Hematopoietic multipotent progenitor cell treated with erythropoietin and hydrocortisone succinate and interleukin-3 and kit ligand, for 8 days (in vitro differentiated cells): ENCODE measurements around the gene TRIM7.

Experiments
- DNase-seq: peaks from one replicate; pipeline ENCODE4 v3.0.0-alpha.2; 2015

TRIM7 gene

DNA sequence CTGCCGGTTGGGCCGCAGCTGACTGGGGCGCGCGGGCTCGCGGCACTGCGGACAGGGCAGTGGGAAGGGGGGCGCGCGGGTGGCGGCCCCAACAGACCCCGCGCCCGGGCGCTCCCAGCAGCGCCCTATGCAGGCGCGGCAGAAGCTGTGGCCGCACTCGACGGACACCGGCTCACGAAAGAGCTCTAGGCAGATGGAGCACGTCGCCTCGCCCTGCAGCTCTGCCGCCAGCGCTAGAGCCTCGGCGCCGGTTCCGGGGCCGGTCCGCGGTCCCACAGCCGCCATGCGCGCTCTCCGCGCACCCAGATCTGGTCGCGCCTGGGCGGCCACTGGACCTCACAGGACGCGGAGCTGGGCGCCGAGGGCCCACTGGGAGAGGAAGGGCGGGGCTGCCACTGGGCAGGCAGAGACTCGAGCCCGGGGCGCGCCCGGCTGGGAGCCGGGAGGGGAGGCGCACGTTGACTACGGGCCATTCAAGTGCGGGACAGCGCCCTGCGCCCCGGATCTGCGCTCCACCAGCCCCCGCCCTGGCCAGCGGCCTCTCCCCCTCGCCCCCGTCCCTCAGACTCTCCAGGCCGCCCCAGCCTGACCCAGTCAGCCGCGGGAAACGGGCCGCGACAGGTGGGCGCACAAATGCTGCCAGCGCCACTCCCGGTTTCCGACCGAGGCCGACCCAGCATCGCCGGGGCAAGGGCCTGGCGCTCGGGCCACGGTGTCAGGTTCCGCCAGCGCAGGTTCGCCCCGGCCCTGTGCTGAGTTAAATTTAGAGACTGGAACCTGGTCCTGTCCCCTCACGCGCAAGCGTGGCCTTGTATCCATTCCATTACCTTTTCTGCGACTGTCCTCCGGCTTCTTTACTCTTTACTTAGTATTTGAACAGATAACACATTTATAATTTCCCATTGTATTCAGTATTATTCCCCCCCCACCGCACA is at the start of gene TRIM7:
Gene TRIM7, minus strand, starts transcription at position 371 of the 935 bp plus-strand sequence. Its CDS starts 86 bp downstream, at position 285.
- DNase-seq, result peak; percentile 46

DNA sequence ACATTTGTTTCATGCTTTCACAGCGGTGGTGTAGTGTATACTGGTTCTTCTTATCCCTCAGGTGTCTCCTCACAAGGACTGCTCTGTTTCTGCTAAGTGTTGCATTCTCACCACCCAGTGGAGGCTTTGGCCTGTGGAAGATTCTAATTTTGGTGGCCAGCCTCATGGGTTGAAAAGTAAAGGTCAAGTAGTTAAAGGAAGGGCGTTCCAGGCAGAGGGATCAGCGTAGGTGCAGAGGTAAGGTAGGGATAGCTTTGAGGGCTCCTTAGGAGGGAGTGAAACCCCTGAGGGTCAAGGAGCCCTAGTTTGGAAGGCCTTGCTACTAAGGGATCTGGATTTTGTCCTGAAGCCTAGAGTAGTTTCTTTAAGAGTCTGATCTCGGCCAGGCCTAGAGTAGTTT is 43.3 kb upstream of the TRIM7 start:
- no peak for DNase-seq

DNA sequence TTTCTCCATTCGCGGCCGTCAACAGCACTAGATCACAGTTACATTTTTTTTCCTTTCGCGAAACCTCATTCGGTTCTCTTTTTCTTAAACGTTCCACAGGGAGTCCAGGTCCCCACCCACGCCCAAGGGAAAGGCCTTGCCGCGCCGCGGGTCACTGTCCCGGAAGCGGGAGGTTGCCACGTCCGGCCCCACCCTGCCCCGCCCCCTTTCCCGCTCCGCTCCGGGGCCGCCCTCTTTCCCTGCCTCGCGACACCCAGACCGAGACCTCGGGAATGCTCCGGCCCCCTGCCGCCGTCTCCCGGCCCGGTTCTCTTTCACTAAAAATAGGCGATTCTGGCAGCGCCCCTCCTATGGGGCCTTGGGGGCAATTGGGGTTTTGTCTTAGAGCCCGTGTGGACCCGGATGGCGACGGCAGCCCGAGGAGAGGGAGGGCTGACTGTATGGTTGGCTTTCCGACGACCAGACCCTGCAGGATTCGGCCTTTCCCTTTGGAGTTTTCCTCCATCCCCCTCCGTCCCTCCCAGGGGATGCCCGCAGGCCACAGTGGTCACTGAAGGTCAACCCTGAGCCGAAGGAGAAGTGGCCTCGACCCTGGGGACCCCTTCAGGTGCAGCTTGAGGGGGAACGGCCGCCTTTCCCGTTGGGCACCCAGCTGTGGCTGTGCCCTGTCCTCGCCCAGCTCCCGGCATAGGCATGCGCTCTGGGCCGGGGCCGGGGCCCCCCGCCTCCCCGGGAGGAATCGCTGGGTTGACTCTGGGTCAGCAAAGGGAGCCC is 41.5 kb upstream of the TRIM7 start:
- DNase-seq, result peak; percentile 80

DNA sequence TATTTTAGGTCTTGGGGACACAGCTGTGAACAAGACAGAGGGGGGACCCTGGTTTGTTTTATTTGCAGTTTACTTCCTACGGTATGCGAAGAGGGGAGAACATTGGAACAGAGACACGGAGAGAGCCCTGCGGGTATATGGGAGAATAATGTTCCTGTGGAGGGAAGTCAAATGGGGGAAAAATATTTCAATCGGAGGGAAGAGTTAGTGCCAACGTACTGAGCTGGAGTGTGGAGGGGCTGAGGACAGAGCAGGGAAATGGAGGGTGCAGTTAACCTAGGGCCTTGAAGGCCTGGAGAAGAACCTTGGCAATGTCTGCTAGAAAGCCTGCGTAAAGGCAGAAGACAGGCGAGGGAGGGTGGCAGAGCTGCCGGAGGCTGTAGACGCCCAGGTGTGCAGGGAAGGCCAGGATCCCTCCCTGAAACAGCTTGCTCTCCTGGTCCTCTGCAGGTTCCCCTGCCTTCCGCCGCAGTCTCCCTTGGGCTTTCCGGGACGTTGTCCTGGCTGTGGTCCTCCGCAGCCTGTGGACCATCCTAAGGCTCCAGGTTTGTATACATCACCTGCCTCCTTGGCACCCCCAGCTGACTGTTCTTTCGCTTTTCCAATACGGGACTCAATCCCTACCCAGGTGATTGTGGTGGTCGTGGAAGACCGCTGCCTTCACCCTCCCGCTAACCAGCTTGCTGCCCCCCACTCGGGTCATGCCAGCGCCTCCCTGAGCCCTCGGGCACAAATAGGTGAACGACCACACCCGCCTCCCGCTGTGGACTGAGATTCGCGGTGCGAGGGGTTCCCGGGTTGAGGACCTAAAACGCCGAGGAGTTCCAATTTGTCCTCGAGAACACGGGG is 40.7 kb upstream of the TRIM7 start:
- DNase-seq, result no peak

DNA sequence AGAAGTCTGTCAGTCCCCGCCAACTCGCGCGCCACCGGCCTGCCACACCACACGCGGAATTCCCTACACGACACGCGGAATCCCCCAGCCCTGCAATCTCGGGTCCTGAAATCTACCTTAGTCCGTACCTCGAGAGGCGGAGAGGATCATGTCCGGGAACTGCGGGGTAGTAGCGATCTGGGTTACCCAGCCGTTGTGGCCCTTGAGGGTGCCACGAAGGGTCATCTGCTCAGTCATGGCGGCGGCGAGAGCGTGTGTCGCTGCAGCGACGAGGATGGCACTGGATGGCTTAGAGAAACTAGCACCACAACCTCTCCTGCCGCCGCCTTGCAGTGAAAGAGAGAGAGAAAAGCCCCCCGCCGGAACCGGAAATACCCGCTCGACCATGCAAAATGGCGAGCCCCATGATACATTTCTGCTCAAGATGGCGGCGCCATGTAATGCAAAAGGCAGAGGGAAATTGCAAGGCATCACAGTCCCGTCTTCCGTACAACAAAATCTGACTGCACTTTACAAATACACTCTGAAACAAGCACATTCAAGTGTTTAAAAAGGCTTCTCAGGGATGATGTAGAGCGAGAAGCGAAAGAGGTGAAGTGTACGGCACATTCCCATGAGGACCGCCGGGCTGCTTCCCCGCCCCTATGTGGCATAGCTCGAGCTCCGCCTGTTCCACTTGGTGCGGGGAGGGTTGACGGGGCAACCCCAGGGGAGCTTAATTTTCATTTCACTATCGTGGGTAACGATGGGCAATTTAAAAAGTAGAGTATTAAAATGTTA is 38.8 kb upstream of the TRIM7 start, which contains the start of gene RACK1:
Gene RACK1, minus strand, starts transcription at position 343 of the 780 bp plus-strand sequence. Its CDS starts 106 bp downstream, at position 237.
- peak; percentile 94 for DNase-seq

DNA sequence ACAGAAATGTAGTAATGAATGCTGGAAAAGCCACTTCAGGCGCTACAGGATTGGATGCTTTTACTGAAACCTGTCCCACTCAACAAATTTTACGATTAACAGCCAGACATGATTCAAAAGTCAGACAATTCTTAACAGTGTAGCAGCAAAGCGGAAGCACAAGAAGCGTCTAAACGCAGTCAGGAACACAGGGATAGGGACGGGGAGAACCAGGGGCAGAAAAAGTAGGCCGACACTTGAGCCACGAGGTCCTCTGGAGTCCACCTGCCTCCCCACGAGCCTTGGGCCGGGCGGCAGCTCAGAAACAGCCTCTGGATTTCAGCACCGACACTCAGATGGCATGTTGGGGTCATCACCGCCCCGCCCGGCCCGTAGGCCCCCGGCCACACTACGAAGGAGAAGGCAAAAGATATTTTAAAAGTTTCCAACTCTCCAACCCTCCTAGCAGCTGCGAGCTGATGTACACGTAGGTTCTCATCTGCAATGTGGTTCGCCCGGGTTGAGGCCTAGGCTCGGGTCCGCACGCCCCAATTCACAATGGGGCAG is 38.1 kb upstream of the TRIM7 start:
- DNase-seq, result peak; percentile 31

DNA sequence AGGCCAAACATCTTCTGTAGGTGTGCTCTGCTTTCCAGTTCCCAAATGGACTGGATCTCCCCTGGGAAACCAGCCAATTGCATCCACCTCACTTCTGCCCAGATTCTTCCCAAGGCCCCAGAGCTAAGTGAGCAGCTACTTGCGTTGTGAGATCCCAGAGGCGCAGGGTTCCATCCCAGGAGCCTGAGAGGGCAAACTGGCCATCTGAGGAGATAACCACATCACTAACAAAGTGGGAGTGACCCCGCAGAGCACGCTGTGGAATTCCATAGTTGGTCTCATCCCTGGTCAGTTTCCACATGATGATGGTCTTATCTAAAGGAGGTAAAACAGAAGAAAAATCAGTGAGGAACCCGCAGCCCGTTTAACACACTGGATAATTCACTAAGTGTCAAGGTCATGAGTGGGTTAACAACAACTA is 37.0 kb upstream of the TRIM7 start:
- DNase-seq, result no peak

DNA sequence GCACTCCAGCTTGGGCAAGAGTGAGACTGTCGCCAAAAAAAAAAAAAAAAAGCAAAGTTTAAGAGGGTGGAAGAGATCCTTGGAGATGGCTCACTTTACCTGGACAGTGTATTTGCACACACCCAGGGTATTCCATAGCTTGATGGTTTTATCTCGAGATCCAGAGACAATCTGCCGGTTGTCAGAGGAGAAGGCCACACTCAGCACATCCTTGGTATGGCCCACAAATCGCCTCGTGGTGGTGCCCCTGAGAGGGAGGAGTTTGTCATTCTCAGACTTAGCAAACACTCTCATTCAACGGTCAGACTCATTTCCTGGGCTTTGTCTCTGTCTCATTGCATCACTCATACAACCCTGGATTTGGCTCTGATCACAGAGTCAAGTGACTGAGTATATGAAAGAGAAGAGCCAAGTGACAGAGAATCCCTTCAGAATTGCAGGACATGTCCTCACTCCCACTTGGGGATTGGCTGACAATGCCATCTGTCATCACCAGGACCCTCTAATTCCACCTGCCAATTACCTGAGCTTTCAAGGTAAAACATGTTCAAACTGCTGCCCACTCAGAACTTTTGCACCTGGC is 36.5 kb upstream of the TRIM7 start:
- DNase-seq, result peak; percentile 83

DNA sequence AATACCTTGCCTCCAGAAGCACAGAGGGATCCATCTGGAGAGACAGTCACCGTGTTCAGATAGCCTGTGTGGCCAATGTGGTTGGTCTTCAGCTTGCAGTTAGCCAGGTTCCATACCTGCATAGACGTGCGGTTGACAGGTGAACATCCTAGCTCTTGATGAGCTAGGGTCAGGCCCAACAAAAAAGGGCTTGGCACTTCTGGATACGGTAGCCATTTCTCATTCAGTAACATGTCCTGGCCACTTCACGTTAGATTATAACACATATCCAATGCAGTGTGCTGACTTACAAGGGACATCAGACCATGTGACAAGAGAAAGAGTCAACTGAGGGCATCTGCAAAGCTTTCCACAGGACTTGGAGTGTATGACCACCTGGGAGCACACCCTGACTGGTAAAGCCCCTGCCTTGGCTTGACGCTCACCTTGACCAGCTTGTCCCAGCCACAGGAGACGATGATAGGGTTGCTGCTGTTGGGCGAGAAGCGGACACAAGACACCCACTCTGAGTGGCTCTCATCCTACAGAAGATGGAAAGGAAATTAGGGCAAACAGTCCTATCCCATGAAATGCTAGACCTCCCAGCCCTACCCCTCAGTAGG is 34.2 kb upstream of the TRIM7 start:
- DNase-seq, result no peak

DNA sequence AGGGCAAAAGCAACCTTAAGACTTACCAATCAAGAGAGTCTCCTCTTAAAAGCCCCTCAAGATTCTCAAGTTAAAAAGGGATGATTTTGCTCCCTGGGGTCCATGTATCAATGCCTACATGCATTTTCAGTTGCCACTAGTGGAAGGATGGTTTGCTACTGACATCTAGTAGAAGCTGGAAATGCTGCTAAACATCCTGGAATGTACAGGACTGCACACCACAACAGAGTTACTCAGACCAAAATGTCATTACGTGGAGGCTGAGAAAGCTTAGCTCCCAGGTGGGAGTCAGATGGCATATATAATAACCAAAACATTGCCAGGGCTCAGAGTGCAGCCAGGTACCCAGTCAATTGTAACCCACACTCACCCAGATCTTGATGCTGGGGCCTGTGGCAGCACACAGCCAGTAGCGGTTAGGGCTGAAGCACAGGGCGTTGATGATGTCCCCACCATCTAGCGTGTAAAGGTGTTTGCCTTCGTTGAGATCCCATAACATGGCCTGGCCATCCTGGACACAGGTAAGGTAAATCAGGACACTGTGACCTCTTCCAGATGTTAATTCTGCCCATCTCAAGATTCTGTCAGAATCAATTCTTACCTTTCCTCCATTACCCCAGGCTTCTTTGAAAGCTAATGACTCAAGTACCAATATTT is 32.9 kb upstream of the TRIM7 start:
- no peak for DNase-seq

DNA sequence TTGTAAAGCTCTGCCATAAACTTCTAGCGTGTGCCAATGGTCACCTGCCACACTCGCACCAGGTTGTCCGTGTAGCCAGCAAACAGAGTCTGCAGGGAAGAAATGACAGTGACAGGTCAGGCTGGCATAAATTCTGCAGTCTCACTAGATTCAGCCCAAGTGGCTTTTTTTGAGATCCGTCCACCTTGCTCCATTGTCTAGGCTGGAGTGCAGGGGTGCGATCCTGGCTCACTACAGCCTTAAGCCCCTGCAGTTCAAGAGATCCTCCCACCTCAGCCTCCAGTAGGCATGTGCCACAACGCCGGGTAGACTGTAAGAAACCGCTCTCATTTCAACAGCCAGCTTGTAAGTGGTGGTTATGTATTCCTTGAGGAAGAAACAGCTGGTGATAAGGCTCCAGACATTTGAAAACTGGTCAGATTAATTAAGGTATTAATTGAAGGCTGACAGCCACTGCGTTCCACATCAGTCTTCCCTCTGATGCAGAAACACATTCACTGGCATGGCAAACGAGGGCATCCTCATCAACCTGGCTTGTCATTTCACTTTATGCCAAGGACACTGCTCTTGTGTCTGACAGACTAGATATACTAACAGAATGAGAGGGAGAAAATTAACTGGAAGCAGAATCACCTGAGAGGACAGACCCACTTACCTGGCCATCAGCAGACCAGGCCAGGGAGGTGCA is 32.1 kb upstream of the TRIM7 start:
- DNase-seq, result no peak

DNA sequence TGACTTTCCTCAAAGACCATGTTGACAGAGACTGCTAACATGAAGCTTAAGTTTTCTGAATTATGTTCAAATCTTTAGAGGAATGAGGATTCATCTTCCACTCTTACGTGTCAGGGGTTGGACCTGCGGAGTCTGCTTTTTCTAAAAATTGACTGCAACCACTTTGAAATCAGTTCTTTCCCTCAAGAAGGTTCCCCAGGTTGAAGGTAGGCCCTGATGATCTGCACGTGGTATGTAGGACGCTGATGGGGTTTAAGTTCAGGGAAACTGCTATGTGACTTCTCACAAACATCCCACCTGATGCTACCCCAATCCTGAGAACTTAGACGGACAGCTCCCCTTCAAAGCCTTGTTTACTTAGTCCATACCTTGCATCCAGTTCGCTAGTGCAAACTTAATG is 31.5 kb upstream of the TRIM7 start:
- no peak for DNase-seq

DNA sequence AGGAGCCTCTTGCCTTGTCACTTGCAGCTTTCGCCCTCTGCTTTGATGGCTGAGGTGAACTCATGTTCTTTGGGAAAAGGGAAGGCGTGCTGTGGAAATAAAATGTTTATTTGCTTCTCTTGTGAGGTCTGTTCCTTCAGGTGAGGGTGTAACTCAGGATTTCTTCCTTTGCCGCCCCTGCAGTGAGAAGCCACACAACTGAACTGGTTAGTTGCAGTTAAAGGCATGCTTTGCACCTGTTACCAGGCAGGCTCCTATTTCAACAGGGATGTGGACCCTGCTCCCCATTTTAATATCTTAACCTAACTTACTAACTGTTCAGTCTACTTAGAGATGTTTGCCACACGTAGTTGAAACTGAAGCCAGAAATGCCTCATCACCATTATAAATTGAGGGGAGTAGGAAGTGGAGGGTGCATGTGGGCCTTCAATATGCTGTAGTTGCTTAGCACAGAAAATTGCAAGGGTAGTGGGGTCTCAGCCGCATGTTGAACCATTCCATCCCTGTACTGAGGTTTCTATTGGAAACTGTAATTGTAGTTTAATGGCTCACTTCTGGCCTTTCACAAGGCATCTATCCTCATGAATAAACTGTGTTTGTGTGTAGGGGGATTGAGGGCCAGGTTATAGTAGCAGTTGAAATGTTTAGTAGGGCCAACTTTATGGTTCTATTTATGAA is 30.8 kb upstream of the TRIM7 start:
- peak; percentile 25 for DNase-seq

DNA sequence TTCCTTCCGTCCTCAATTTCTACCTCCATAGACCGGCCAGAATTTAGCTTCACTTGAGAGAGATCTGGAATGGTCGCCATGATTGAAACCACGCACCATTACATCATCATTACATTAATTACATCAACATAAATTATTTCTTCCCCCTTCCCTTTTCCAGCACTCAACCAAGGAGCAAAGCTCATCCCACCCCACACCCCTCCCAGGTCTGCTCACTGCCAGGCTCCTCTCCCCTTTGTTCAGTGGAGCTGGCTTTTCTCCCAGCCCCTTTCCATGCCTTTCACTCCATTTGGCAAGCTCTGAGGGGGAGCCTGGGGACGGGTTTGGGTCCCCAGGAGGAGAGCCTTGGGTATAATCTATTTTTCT is 30.3 kb upstream of the TRIM7 start:
- DNase-seq, result no peak

DNA sequence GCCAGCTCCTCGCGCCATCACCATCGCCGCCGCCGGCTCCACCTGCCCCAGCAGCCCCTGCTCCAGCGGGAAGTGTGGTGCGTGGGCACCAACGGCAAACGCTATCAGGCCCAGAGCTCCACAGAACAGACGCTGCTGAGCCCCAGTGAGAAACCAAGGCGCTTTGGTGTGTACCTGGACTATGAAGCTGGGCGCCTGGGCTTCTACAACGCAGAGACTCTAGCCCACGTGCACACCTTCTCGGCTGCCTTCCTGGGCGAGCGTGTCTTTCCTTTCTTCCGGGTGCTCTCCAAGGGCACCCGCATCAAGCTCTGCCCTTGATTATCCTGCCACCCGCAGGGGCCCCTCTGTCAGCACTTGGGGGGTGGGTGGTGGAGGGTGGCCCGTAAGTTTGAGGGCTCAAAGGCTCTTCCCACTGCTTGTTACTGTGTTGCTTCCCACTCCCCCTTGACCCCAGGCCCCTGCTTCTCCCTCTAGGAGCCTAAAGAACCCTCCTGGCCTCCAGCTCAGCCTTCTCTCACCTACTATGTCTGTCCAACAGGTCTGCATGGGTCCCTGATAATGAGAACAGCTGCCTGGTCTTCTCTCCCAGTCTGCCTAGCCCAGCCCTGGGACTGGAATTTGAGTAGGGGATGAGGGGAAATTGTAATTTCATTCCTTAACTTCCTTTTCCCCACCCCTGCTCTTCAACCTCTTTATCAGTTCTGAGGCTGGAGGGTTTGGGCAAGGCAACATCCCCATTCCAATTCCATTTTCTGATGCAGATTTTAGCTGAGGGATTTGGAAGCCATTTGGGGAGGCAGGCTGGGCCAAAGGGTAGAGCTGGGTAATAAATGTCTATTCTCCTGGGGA is 29.7 kb upstream of the TRIM7 start:
- no peak for DNase-seq

DNA sequence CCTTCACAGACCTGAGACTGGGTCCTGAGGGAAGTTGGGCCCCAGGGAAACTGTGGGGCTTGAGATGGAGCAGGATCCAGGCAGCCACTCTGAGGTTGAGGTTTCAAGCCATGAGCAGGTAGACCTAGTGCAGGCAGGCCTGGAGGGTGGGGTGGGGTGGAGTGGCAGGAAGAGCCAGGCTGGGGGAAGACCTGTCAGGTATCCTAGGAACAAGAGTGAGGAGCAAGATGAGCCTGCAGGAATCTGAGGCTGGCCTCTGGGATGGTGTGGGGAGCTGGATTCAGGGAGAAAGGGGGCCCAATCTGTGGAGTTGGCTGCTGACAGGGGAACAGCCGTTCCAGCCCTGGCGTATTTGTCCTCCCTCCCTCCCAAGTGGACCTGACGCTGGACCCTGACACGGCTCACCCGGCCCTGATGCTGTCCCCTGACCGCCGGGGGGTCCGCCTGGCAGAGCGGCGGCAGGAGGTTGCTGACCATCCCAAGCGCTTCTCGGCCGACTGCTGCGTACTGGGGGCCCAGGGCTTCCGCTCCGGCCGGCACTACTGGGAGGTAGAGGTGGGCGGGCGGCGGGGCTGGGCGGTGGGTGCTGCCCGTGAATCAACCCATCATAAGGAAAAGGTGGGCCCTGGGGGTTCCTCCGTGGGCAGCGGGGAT is 28.9 kb upstream of the TRIM7 start:
- no peak for DNase-seq

DNA sequence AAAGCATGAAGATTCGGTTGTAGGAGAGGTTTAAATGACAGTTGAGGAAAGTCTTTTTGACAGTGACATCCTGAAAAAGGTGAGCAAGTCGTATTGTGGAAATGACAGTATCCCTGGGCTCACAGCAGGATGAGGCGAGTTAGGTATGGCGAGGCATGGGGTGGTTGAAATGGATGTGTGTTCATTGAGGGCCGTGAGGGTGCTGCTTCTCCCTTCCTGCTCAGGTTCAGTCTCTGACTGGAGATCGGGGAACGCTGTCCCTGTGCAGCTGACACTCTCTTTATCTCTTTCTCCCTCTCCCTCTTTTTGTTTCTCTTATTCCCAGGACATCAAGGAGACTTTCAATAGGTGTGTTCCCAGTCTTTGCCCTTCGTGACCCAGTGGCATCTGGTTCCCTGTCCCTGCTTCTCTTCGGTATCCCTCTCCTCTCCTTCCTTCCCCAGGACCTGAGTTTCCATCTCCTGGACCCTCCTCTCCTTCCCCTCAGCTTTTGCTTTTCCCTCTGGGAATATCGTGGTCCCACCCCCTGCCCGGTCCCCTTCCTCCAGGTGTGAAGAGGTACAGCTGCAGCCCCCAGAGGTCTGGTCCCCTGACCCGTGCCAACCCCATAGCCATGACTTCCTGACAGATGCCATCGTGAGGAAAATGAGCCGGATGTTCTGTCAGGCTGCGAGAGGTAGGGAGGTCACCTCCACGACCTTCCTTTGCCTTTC is 28.2 kb upstream of the TRIM7 start:
- no peak for DNase-seq
